HG02973 (cell line): Measurements from ENCODE around the gene CELF2.

Source experiments
- ATAC-seq: cut with Tn5 transposase; IDR thresholded peaks from one replicate; pipeline ENCODE4 v1.9.1; 2021; ENCODE audit warnings: moderate library complexity; ENCODE audit not compliant: unreplicated experiment

Gene CELF2

DNA sequence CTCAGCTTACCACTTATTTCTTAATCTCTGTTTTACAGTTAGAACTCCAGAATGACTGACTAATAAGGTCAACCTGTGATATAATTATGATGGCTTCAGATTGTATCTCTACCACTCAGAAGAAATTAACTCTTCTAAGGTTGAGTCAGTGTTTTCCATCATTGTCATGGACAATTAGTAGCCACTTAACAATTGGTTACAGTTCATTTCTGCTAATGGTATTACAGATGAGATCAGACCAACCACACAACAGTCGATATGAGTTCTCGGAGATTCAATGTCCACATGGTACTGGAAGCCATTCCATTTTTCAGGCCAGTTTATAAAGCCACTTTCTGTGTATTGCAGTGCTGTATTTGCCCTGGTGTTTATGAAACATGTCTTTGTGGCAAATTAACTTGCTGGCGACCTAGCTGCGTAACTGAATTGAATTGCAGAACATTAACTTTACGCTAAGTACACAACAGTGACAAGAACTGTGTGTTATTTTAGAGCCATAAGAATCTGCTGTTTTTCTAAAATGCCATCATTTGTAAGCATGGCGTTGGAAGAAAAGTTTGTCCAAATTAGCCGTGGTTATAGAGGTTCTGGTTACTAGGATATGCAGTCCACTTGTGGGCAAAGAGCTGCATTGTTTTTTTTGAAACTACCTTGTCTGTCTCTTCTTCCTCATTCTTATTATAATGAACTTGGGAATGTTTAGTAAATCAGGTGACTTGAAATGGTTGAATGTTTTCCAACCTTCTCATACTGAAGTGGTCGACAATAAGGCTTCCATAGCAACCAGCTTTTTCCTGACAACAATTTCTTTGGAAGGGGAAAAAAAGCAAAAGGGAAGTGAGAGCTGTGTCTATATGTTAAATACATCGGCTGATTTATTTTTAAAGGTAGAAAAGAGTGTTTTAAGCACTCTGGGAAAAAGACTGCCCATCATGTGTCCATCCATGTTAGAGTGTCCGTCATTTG lies 76.4 kb downstream of the CELF2 start:
- ATAC-seq, result no peak

DNA sequence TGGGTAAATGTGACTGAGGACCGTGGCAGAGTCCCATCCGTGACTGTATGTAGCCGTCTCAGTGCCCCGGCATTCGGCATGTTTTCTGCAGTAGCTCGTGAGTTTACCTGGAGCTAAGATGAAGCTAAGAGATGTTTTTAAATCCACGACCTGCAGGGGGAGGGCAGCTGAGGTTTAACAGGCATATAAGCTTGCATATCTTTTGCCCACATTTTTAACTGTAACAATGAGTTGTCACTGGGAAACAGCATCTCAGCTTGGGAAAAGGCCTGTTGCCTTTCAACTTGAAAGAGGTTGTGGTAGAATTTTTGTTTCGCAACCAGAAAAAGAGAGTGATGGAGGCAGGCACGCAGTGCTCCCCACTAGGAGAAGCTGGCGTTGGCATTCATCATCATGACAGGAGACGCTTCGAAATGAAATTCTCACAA lies 77.7 kb downstream of the CELF2 start:
- ATAC-seq, result no peak

DNA sequence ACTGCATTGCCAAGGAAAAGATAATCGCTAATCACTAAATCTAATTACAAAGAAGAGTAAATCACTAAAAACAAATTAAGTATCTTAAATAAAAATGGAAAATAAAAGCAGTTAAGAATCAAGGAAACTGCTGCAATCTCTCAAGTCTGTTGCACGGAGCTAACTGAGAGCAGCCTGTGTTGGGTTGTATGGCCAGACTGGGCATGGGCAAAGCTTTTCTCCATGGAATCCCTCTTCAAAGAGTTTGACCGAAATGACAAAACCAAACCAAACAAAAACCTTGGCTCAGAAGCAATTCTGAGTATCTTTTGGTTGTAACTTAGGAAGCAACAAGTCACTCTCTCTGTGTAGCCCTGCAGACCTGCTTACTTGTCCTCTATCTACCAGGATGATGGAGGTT lies 78.8 kb downstream of the CELF2 start:
- no peak for ATAC-seq

GRCh38 chr10:11097686-11098085 lies 80.0 kb downstream of the CELF2 start:
- no peak for ATAC-seq

- ATAC-seq, result no peak
Measured at GRCh38 chr10:11098666-11099065, 81.0 kb downstream of the CELF2 start.

GRCh38 chr10:11104772-11105675 lies 87.4 kb downstream of the CELF2 start:
- ATAC-seq, result no peak

- no peak for ATAC-seq
Measured at GRCh38 chr10:11105676-11106004, 88.0 kb downstream of the CELF2 start.

- ATAC-seq, result no peak
Measured at GRCh38 chr10:11106621-11107374, 89.1 kb downstream of the CELF2 start.

DNA sequence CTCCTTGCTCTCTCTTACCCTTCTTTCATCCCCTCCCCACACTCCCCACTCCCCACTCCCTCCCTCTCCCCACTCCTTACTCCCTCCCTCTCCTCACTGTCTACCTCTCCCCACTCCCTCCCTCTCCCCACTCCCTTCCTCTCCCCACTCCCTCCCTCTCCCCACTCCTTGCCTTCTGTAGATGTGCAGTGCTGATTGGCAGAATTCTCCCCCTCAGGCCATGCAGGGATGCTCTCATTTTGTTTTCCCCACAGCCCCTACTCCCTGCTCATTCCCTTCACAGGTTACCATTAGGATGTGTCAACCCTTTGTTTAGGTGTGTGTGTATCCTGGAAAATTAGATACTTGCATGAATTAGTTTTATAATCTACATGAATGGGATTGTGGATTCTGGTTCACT lies 90.3 kb downstream of the CELF2 start:
- ATAC-seq, result no peak

- ATAC-seq, result no peak
Measured at GRCh38 chr10:11108356-11108755, 90.7 kb downstream of the CELF2 start.

- no peak for ATAC-seq
Measured at GRCh38 chr10:11109590-11109989, 91.9 kb downstream of the CELF2 start.

DNA sequence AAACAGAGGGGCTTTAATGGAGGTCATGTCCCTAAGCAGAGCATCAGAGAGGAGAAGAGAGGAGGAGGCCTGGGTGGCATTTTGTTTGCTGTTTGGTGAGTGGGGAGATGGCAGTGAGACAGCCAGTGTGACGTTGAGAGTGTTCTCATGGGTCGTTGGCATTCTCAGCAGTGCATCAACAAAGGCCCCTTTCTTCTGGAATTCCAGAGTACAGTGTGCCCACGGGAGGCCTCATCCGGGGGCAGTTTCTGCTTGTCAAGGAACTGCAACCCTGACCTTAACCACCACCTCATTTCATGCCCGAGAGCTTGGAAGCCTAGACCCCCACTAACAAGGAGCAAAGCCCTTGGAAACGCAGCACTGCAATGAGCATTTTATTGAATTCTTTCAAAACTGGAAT lies 92.9 kb downstream of the CELF2 start:
- no peak for ATAC-seq

- no peak for ATAC-seq
Measured at GRCh38 chr10:11111490-11111889, 93.8 kb downstream of the CELF2 start.

GRCh38 chr10:11112718-11113117 lies 95.0 kb downstream of the CELF2 start:
- ATAC-seq, result no peak

DNA sequence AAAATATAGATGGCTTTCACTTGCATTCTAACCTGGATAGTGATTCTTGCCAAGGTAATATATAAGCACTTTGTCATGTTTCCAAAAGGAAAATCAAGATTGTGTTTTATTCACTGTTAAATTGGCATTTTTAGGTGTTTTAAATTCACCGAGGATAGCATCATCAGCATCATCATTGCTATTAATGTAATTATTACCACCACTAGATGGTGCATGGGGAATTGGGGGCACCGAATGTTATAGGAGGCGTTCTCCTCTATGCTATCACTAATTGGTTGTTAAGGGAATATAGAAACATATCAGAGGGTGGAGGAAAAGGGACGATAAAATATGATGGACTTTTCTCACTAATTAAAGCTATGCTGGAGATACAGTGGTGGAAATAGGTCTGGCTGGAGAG lies 95.5 kb downstream of the CELF2 start:
- ATAC-seq, result peak; percentile 62

GRCh38 chr10:11114269-11114668 lies 96.6 kb downstream of the CELF2 start:
- ATAC-seq, result no peak

- ATAC-seq, result no peak
Measured at GRCh38 chr10:11115337-11115736, 97.7 kb downstream of the CELF2 start.

DNA sequence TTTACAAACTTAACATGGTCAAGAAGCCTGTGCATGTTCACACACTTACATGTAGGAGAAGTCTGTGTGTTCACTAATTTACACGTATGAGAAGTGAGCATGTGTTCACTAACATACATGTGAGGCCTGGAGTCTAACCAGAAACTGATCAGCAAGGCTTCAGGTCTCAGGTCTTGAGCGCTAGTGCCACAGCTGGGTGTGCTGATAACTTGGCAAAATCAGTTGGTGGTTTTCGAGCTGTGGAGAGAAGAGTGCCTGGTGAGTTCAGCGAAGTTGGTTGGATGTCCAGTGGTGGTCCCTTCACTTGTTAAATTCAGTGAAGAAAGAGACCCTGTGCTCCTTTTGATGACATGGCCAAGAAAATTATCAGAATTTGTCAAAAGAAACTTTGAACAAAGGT lies 98.7 kb downstream of the CELF2 start:
- ATAC-seq, result no peak

GRCh38 chr10:11116817-11117216 lies 99.1 kb downstream of the CELF2 start:
- ATAC-seq, result no peak

DNA sequence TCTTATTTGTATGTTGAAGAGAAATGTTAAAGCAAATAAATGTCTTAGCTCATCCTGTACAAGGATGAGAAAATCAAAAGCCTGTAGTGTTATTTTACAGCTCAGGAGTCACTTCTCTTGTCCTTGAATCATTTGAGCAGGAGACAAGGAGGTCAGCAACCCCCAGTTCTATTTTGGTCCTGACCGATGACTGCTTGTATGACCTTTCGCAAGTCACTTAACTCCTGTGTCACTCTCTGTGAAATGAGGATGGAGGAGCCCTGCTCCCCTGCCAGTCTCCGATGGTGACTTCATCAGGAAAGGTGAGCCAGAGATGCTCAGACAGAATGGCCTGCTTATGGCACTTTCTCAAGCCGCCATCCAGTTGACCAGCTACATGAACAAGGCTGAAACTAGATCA lies 101.0 kb downstream of the CELF2 start:
- ATAC-seq, result no peak

DNA sequence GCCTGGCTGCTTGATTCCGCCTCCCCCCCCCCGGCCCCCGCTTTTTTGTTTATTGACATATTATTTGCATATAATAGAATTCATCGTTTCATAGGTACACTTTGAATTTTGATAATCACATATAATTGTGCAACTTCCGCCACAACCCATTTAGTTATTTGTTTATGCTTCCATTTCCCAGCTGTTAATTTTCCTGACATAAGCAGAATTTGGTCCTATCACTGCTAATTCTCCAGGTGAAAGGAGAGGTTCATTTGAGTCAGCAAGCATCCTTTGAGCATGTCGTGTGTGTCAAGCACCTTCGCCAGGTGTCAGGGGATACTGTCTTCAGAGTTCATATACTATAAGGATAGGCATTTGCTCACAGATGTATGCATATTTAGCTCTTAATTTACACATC lies 102.2 kb downstream of the CELF2 start:
- no peak for ATAC-seq
